ENCODE measurements around the gene FAM50A. TPM values are rescaled to one million over a fixed set of nuclear protein-coding genes. Genes with fewer than 3 reads are reported as not detected.
A peak's percentile ranks its signal among the peaks of the same experiment; 100 is the strongest.
"Not testable (repeated sequence)": the region's sequence is repeated elsewhere in the genome, so short reads cannot be mapped to it uniquely, and the experiment has no call there.

Gene FAM50A, protein sequence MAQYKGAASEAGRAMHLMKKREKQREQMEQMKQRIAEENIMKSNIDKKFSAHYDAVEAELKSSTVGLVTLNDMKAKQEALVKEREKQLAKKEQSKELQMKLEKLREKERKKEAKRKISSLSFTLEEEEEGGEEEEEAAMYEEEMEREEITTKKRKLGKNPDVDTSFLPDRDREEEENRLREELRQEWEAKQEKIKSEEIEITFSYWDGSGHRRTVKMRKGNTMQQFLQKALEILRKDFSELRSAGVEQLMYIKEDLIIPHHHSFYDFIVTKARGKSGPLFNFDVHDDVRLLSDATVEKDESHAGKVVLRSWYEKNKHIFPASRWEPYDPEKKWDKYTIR
- 49.6 TPM for polyA plus RNA-seq (ENCODE audit: insufficient read length)
- long read RNA-seq, donor 1, transcript FAM50A-202 (13 exons, 1,352 nt): major isoform, 8 of 29 reads
- long read RNA-seq, donor 1, partial matches to known transcripts: 20 of 29 reads
- long read RNA-seq, donor 1, other reads (novel, unspliced or antisense): 0 of 29 reads
- long read RNA-seq, donor 2, transcript FAM50A-202 (13 exons, 1,352 nt): major isoform, 9 of 27 reads
- long read RNA-seq, donor 2, partial matches to known transcripts: 18 of 27 reads
- long read RNA-seq, donor 2, other reads (novel, unspliced or antisense): 0 of 27 reads
- long read RNA-seq, donor 3, transcript FAM50A-202 (13 exons, 1,352 nt): major isoform, 8 of 30 reads
- long read RNA-seq, donor 3, partial matches to known transcripts: 19 of 30 reads
- long read RNA-seq, donor 3, other reads (novel, unspliced or antisense): 0 of 30 reads
- long read RNA-seq, donor 4, partial matches to known transcripts: 6 of 6 reads
- long read RNA-seq, donor 4, other reads (novel, unspliced or antisense): 0 of 6 reads
- long read RNA-seq, donor 5, transcript FAM50A-202 (13 exons, 1,352 nt): major isoform, 11 of 37 reads
- long read RNA-seq, donor 5, partial matches to known transcripts: 26 of 37 reads
- long read RNA-seq, donor 5, other reads (novel, unspliced or antisense): 0 of 37 reads
- long read RNA-seq, donor 6, transcript FAM50A-202 (13 exons, 1,352 nt): major isoform, 8 of 40 reads
- long read RNA-seq, donor 6, partial matches to known transcripts: 32 of 40 reads
- long read RNA-seq, donor 6, other reads (novel, unspliced or antisense): 0 of 40 reads
- long read RNA-seq, donor 7, transcript FAM50A-203 (12 exons, 1,470 nt): minor isoform, 6 of 57 reads
- long read RNA-seq, donor 7, transcript FAM50A-202 (13 exons, 1,352 nt): major isoform, 7 of 57 reads
- long read RNA-seq, donor 7, partial matches to known transcripts: 44 of 57 reads
- long read RNA-seq, donor 7, other reads (novel, unspliced or antisense): 0 of 57 reads
- long read RNA-seq, donor 8, partial matches to known transcripts: 0 of 3 reads
- long read RNA-seq, donor 8, other reads (novel, unspliced or antisense): 0 of 3 reads

- no peak for DNase-seq
Observed at GRCh38 chrX:154443992-154444754, at the start of gene FAM50A. Gene FAM50A (plus strand): TSS chrX:154444141. CDS start chrX:154444236, 95 bp downstream.

GRCh38 chrX:154396363-154396762 is 47.6 kb upstream of the FAM50A start:
- not testable (repeated sequence) for DNase-seq

GRCh38 chrX:154396973-154397887 is 46.7 kb upstream of the FAM50A start:
- no peak for DNase-seq

DNA sequence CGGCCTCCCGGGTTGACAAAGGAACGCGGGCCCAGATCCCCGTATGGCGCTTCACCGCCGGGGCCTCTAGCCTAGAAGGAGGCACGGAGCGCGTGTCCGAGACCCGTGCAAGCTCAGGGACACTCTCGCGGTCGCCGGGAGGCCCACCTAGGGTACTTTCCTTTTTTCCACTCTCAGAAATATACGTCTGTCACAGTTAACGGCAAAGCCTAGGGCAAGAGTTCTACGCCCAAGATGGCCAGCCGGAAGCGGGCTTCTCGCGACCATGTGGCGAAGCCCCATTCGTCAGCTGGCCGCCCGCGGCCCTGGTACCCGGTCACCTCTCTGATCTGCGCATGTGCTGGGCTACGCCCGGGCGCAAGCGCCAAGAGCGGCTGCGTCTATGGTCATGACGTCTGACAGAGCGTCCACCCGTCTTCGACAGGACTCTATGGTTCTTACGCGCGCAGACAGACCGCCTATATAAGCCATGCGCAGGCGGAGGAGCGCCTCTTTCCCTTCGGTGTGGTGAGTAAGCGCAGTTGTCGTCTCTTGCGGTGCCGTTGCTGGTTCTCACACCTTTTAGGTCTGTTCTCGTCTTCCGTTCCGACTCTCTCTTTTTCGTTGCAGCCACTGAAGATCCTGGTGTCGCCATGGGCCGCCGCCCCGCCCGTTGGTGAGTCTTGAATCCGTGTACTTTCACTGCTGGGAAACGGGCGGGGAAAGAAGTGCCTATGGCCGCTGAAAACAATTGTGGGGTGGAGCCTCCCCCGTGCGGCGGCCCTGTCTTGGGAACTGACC is 45.9 kb upstream of the FAM50A start, which contains the start of gene RPL10:
Gene RPL10, plus strand, starts transcription at position 490 of the 780 bp plus-strand sequence. Its CDS starts 143 bp downstream, at position 633.
- peak; percentile 88 for DNase-seq

GRCh38 chrX:154398668-154399526 is 45.0 kb upstream of the FAM50A start:
- peak; percentile 76 for DNase-seq

DNA sequence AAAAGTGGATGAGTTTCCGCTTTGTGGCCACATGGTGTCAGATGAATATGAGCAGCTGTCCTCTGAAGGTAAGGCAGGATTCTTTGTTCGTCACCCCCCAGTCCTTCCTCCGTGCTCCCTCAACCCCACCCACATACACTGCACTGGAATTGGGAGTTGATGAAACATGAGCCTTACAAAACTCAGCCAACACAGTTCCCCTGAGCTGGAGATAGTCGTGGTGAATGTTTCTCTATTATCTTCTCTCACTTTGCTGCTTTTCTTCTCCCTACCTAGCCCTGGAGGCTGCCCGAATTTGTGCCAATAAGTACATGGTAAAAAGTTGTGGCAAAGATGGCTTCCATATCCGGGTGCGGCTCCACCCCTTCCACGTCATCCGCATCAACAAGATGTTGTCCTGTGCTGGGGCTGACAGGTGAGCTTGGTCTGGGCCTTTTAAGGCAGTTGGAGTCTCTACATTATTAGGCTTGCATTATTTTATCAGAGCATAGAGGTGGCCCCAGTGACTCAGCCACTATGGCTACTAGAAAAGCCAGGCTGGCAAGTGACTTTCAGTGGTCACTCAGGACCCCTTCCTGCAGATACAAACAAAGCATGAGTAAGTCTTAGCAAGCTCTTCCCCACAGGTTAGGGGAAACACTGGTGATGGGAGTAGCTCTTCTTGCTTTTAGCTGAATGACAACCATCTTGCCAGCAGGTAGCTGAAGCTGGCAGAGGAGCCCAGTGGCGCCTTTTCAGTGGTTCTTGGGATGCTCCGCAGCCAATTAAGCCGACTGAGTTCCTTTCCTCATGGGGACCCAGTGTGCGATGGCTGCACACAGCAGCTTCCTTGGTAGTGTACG is 44.2 kb upstream of the FAM50A start:
- no peak for DNase-seq

GRCh38 chrX:154400369-154400817 is 43.5 kb upstream of the FAM50A start:
- not testable (repeated sequence) for DNase-seq

GRCh38 chrX:154401045-154401799 is 42.7 kb upstream of the FAM50A start:
- DNase-seq: no peak

DNA sequence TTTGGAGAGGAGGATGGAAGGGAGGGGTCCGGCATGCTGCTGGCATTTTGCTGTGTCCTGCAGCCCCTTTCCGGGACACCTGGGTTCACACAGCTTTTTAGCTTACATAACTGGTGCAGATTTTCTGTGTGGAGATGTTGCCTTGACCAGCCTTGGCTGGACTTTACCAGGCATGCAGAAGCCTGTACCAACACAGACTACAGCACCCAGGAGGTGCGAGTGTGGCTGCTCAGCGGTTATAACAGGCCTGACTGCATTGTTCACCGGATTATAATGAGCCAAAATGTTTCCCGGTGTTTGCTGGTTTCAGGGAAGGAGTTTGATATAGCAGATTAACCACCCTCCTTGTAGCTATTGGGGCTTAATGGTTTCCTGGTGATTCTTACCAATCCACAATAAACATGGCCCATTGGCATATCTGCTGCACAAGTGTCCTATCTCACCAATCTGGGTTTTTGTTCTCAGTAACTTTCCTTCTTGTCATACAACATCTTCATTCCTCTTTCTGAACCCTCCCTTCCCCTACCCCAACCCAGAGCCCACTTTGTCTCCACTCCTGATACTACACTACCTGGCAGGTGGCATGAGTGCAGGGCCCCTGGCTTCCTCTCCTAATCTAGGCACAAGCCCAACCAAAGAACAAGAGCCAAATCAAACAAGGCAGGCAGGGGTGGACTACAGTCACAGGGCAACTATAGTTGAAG is 41.9 kb upstream of the FAM50A start:
- DNase-seq: no peak

GRCh38 chrX:154402622-154403127 is 41.3 kb upstream of the FAM50A start:
- no peak for DNase-seq

GRCh38 chrX:154403192-154403591 is 40.7 kb upstream of the FAM50A start:
- DNase-seq: no peak

- no peak for DNase-seq
Observed at GRCh38 chrX:154403858-154404257, 40.1 kb upstream of the FAM50A start.

DNA sequence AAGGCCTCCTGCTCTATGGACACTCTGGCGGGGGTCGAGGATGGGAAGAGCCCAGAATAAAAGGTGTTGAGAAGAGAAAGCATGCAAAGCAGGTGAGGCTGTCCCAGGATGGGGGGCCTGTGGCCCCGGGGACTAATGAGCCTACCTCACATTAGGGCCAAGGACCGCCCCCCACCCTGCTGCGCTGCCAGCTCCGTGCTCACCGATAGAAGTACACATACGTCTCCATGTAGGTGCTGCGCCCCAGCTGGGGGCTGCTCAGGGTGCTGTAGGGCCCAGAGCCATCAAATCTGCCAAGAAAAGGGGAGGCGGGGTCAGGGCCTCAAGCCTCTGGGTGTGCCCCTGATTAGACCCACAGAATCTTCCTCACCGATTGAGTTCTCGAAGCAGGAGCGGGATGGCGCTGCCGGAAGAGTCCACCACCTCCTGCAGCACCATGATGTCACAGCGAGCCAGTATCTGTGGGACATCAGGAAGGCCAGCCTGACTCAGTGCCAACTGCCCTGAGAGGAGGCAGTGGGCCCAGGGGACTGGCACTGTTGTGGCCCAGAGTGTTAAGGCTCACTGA is 39.2 kb upstream of the FAM50A start:
- no peak for DNase-seq

DNA sequence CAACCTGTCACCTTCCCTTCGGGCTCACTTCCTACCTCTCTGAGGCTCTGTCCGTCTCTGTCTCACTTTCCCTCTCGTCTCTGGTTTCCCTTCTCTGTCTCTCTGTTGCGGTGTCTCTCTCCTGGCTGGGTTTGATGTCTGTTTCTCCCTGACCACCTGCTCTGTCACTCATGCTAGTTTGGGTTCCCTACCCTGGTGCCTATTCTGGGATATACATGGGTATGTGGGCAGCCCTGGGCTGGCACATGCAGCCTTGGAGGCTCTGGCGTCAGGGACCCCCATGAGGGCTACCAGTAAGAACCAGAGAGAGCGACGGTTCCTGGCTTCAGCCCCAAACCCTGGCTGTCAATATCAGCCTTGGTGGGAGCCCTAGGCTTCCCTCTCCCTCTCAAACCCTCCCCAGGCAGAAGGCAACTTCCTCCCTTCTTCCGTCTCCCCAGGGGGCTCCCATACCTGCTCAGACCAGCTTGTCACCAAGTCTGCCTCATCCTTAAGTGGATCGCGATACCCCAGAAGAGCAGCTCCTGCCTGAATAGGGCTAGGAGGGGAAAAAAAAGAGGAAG is 35.2 kb upstream of the FAM50A start:
- no peak for DNase-seq
